HAP-1 (cell line): ENCODE data around the gene SLC2A4RG.

ENCODE experiments used
- DNase-seq, 2 experiments: peaks; one replicate each; pipeline ENCODE4 v3.0.0-alpha.2; 2016 to 2020; ENCODE audit warnings: low spot score in 2 of 2
- H3K27me3 ChIP-seq: fragments of 250-450 bp; sonication (Bioruptor Pico); 2 replicates; pipeline ENCODE4 v1.5.1; 2020; ENCODE audit warnings: low read depth, mild to moderate bottlenecking, moderate library complexity
- H3K36me3 ChIP-seq: fragments of 250-450 bp; sonication (Bioruptor Pico); replicated peaks from 2 replicates; pipeline ENCODE4 v1.5.1; 2020; ENCODE audit warnings: mild to moderate bottlenecking
- H3K4me1 ChIP-seq: fragments of 250-450 bp; sonication (Bioruptor Pico); 2 replicates; pipeline ENCODE4 v1.5.1; 2020; ENCODE audit warnings: mild to moderate bottlenecking
- H3K4me3 ChIP-seq: fragments of 250-450 bp; sonication (Bioruptor Pico); 2 replicates; pipeline ENCODE4 v1.5.1; 2020; ENCODE audit warnings: mild to moderate bottlenecking, moderate library complexity
- H3K9me3 ChIP-seq: fragments of 250-450 bp; sonication (Bioruptor Pico); 2 replicates; pipeline ENCODE4 v1.5.1; 2020; ENCODE audit warnings: mild to moderate bottlenecking, moderate library complexity
- in situ Hi-C: fragments of 300-500 bp; cut with MboI; formaldehyde crosslinking; loops from 3 replicates; pipeline ENCODE4 v1.14.3; 2020; ENCODE audit warnings: low sequenced_read_pairs, inconsistent platforms, mixed read lengths

SLC2A4RG gene

GRCh38 chr20:63790572-63791168 lies 51.1 kb downstream of the SLC2A4RG start:
- in situ Hi-C loops, result no loop called here
- no peak for DNase-seq

GRCh38 chr20:63791497-63792156 lies 52.1 kb downstream of the SLC2A4RG start:
- no peak for DNase-seq
- H3K27me3 ChIP-seq, result no peaks in the 10 kb centered on the region

More at GRCh38 chr20:63790572-63791168, 51.1 kb downstream of the SLC2A4RG start:
- Histone ChIP-seq H3K4me3 (no peak overlapping the region), H3K9me3 (no peaks in the 10 kb centered on the region), H3K4me1 (no peaks in the 10 kb centered on the region), H3K36me3 (no peaks in the 10 kb centered on the region), H3K27me3 (no peaks in the 10 kb centered on the region)

GRCh38 chr20:63792866-63793265 lies 53.3 kb downstream of the SLC2A4RG start:
- no peak for DNase-seq
- H3K4me3 ChIP-seq, result no peak overlapping the region
- no peaks in the 10 kb centered on the region for H3K36me3 ChIP-seq
- H3K4me1 ChIP-seq, result no peaks in the 10 kb centered on the region
- H3K27me3 ChIP-seq, result no peaks in the 10 kb centered on the region
- in situ Hi-C loops, result no loop called here
- no peaks in the 10 kb centered on the region for H3K9me3 ChIP-seq

More at GRCh38 chr20:63791497-63792156, 52.1 kb downstream of the SLC2A4RG start:
- Histone ChIP-seq H3K36me3 (no peaks in the 10 kb centered on the region), H3K4me1 (no peaks in the 10 kb centered on the region), H3K9me3 (no peaks in the 10 kb centered on the region), H3K4me3 (no peak overlapping the region)
- in situ Hi-C loops, result no loop called here
